B cell (primary cell): ENCODE measurements around the gene CNMD.

Experiments used
- CTCF ChIP-seq: fragments of 200-600 bp; IDR thresholded peaks from one replicate; pipeline ENCODE4 v1.8.0; 2022; ENCODE audit warnings: antibody characterized with exemption, mild to moderate bottlenecking
- EZH2 ChIP-seq: IDR thresholded peaks from 2 replicates; pipeline ENCODE4 v1.6.1; 2012; ENCODE audit warnings: borderline replicate concordance, low read depth, mild to moderate bottlenecking, moderate library complexity, low read length; ENCODE audit not compliant: insufficient read depth, poor library complexity, severe bottlenecking

- TF ChIP-seq CTCF (no peak), EZH2 (no peak)
Measured at GRCh38 chr13:52713894-52714293, 25.7 kb downstream of the CNMD start.
